BE2C (cell line): ENCODE data around the gene DGKH.

Source experiments
- DNase-seq: peaks from one replicate; pipeline ENCODE4 v3.0.0-alpha.2; 2020
- H3K27me3 ChIP-seq: fragments of 250-450 bp; sonication (Bioruptor Pico); 2 replicates; pipeline ENCODE4 v1.5.1; 2020; ENCODE audit warnings: mild to moderate bottlenecking
- H3K36me3 ChIP-seq: fragments of 250-450 bp; sonication (Bioruptor Pico); 2 replicates; pipeline ENCODE4 v1.5.1; 2020; ENCODE audit warnings: mild to moderate bottlenecking
- H3K4me1 ChIP-seq: fragments of 250-450 bp; sonication (Bioruptor Pico); 2 replicates; pipeline ENCODE4 v1.5.1; 2020
- H3K4me3 ChIP-seq: 2 replicates; pipeline ENCODE4 v1.5.1; 2011; ENCODE audit warnings: low read depth, low read length
- H3K9me3 ChIP-seq: fragments of 250-450 bp; sonication (Bioruptor Pico); 2 replicates; pipeline ENCODE4 v1.5.1; 2020
- CTCF ChIP-seq: IDR thresholded peaks from 2 replicates; pipeline ENCODE4 v1.5.1; 2012; ENCODE audit warnings: mild to moderate bottlenecking, low read depth, low read length

Gene DGKH

GRCh38 chr13:42100960-42101359 is 52.5 kb downstream of the DGKH start:
- DNase-seq = no peak
- Histone ChIP-seq H3K27me3 (no peaks in the 10 kb centered on the region), H3K4me3 (no peak overlapping the region), H3K4me1 (no peaks in the 10 kb centered on the region), H3K9me3 (no peaks in the 10 kb centered on the region; the same call in 1 of the 2 replicates), H3K36me3 (no peaks in the 10 kb centered on the region)
- TF ChIP-seq CTCF = no peak

- no peaks in the 10 kb centered on the region for H3K4me1 ChIP-seq
- no peaks in the 10 kb centered on the region for H3K36me3 ChIP-seq
- DNase-seq = no peak
- H3K9me3 ChIP-seq = no peaks in the 10 kb centered on the region
- no peak for TF ChIP-seq CTCF
- H3K4me3 ChIP-seq = no peak overlapping the region
- no peaks in the 10 kb centered on the region for H3K27me3 ChIP-seq
Measured at GRCh38 chr13:42101821-42102585, 53.6 kb downstream of the DGKH start.

GRCh38 chr13:42102961-42103865 is 54.8 kb downstream of the DGKH start:
- TF ChIP-seq CTCF = no peak
- H3K27me3 ChIP-seq = no peaks in the 10 kb centered on the region
- H3K9me3 ChIP-seq = no peaks in the 10 kb centered on the region
- H3K4me1 ChIP-seq = no peaks in the 10 kb centered on the region
- H3K36me3 ChIP-seq = no peaks in the 10 kb centered on the region
- no peak for DNase-seq
- H3K4me3 ChIP-seq = no peak overlapping the region

- H3K27me3 ChIP-seq = no peaks in the 10 kb centered on the region
Measured at GRCh38 chr13:42106998-42107397, 58.5 kb downstream of the DGKH start.

GRCh38 chr13:42107421-42107820 is 59.0 kb downstream of the DGKH start:
- Histone ChIP-seq H3K9me3 (no peaks in the 10 kb centered on the region), H3K4me3 (no peak overlapping the region), H3K4me1 (no peaks in the 10 kb centered on the region), H3K27me3 (no peaks in the 10 kb centered on the region), H3K36me3 (no peaks in the 10 kb centered on the region)
- TF ChIP-seq CTCF = no peak
- DNase-seq = no peak

More at GRCh38 chr13:42106998-42107397, 58.5 kb downstream of the DGKH start:
- no peaks in the 10 kb centered on the region for H3K9me3 ChIP-seq
- no peaks in the 10 kb centered on the region for H3K4me1 ChIP-seq
- no peak for DNase-seq
- no peak for TF ChIP-seq CTCF
- H3K36me3 ChIP-seq = no peaks in the 10 kb centered on the region
- no peak overlapping the region for H3K4me3 ChIP-seq
